CD14-positive monocyte (primary cell): ENCODE data around the gene DGKB. TPM values are rescaled to one million over a fixed set of nuclear protein-coding genes. Genes with fewer than 3 reads are reported as not detected.

Experiments
- DNase-seq, 3 donors: peaks; one replicate each; pipeline ENCODE4 v3.0.0-alpha.2; 2011 to 2022
- H2AFZ ChIP-seq: 2 replicates; pipeline ENCODE4 v1.6.0; 2012; ENCODE audit warnings: mild to moderate bottlenecking, low read depth, low read length, inconsistent platforms; ENCODE audit not compliant: insufficient read depth, poor library complexity, severe bottlenecking
- H3K27ac ChIP-seq, 2 donors: 1 replicate in 1 of 2; 2 replicates in 1 of 2; pipeline ENCODE4 v1.5.1; 2012 to 2013; ENCODE audit warnings: low read length in 2 of 2, control low read depth in 1 of 2, inconsistent platforms in 1 of 2, low read depth in 1 of 2, mild to moderate bottlenecking in 1 of 2
- H3K27me3 ChIP-seq, 2 donors: one replicate each; pipeline versions ENCODE4 v1.6.0 to v1.6.1; 2011 to 2013; ENCODE audit warnings: low read length in 2 of 2; ENCODE audit not compliant: control insufficient read depth in 2 of 2, insufficient read depth in 2 of 2
- H3K36me3 ChIP-seq, 2 donors: replicated peaks in 1 of 2; 1 replicate in 1 of 2; 2 replicates in 1 of 2; pipeline versions ENCODE4 v1.5.1 to v1.6.1; 2012 to 2013; ENCODE audit warnings: low read length in 2 of 2, control low read depth in 1 of 2, inconsistent platforms in 1 of 2, mild to moderate bottlenecking in 1 of 2; ENCODE audit not compliant: insufficient read depth in 2 of 2, control insufficient read depth in 1 of 2
- H3K4me1 ChIP-seq, 2 donors: 1 replicate in 1 of 2; 2 replicates in 1 of 2; pipeline versions ENCODE4 v1.5.1 to v1.6.1; 2012 to 2013; ENCODE audit warnings: low read length in 2 of 2, control low read depth in 1 of 2, inconsistent platforms in 1 of 2, mild to moderate bottlenecking in 1 of 2, moderate library complexity in 1 of 2; ENCODE audit not compliant: insufficient read depth in 2 of 2, control insufficient read depth in 1 of 2
- H3K4me2 ChIP-seq: replicated peaks from 2 replicates; pipeline ENCODE3; 2012; ENCODE audit warnings: low read length, moderate library complexity, mild to moderate bottlenecking; ENCODE audit not compliant: poor library complexity, severe bottlenecking; ENCODE audit errors: extremely low read depth
- H3K4me3 ChIP-seq, 3 experiments: fragments of 200-600 bp in 1 of 3; sonication (generic) in 1 of 3; replicated peaks in 1 of 3; 1 replicate in 2 of 3; 2 replicates in 1 of 3; pipeline ENCODE4 v1.5.1; 2011 to 2013; ENCODE audit warnings: low read length in 3 of 3, mild to moderate bottlenecking in 3 of 3, control low read depth in 2 of 3, low read depth in 2 of 3, inconsistent platforms in 1 of 3, moderate library complexity in 1 of 3
- H3K79me2 ChIP-seq: 2 replicates; pipeline ENCODE4 v1.6.0; 2012; ENCODE audit warnings: mild to moderate bottlenecking, control low read depth, inconsistent platforms, low read length, moderate library complexity; ENCODE audit not compliant: insufficient read depth
- H3K9ac ChIP-seq: 2 replicates; pipeline ENCODE4 v1.6.0; 2017; ENCODE audit warnings: low read length, mild to moderate bottlenecking; ENCODE audit not compliant: insufficient read depth, poor library complexity, severe bottlenecking
- H3K9me3 ChIP-seq, 2 donors: replicated peaks in 1 of 2; 1 replicate in 1 of 2; 2 replicates in 1 of 2; pipeline versions ENCODE4 v1.5.1 to v1.6.1; 2012 to 2013; ENCODE audit warnings: low read length in 2 of 2, control low read depth in 1 of 2; ENCODE audit not compliant: control insufficient read depth in 1 of 2, insufficient read depth in 1 of 2
- H4K20me1 ChIP-seq: 2 replicates; pipeline ENCODE4 v1.6.0; 2012; ENCODE audit warnings: mild to moderate bottlenecking, low read length, control low read depth, moderate library complexity; ENCODE audit not compliant: insufficient read depth
- H3K27ac Mint-ChIP-seq, 7 donors: one replicate each; pipeline ENCODE4 v1.8.0; 2020; ENCODE audit warnings: mild to moderate bottlenecking in 7 of 7, mixed read lengths in 7 of 7, moderate library complexity in 6 of 7, inconsistent platforms in 2 of 7
- H3K27me3 Mint-ChIP-seq, 3 donors: one replicate each; pipeline ENCODE4 v1.8.0; 2021 to 2022; ENCODE audit warnings: low read depth in 3 of 3, mild to moderate bottlenecking in 3 of 3, mixed read lengths in 3 of 3, moderate library complexity in 3 of 3, inconsistent platforms in 1 of 3
- H3K36me3 Mint-ChIP-seq, 2 donors: one replicate each; pipeline ENCODE4 v1.8.0; 2020; ENCODE audit warnings: mixed read lengths in 2 of 2, inconsistent platforms in 1 of 2, mild to moderate bottlenecking in 1 of 2
- H3K4me1 Mint-ChIP-seq: one replicate; pipeline ENCODE4 v1.8.0; 2020; ENCODE audit warnings: mild to moderate bottlenecking, mixed read lengths
- H3K4me3 Mint-ChIP-seq, 2 donors: one replicate each; pipeline ENCODE4 v1.8.0; 2020; ENCODE audit warnings: mild to moderate bottlenecking in 2 of 2, mixed read lengths in 2 of 2, moderate library complexity in 1 of 2
- H3K9me3 Mint-ChIP-seq, 7 donors: one replicate each; pipeline ENCODE4 v1.8.0; 2020 to 2022; ENCODE audit warnings: mixed read lengths in 7 of 7, mild to moderate bottlenecking in 6 of 7, moderate library complexity in 6 of 7, inconsistent platforms in 2 of 7
- WGBS: methylation state at CpG from one replicate; pipeline ENCODE4 v1.1.5; 2013; ENCODE audit warnings: missing lambda C conversion rate; ENCODE audit not compliant: insufficient coverage; 5-methylcytosine and 5-hydroxymethylcytosine counted together
- intact Hi-C, 2 donors: fragments of 100-400 bp; cut with micrococcal nuclease; formaldehyde crosslinking; loops; one replicate each; pipeline versions ENCODE4 v1.15.0 to v1.15.1; 2023
- polyA plus RNA-seq, 3 donors: library from polyadenylated mRNA; depleted of rRNA in 1 of 3; unstranded in 2 of 3; stranded (reverse) in 1 of 3; fragments of 300-500 nt in 2 of 3; fragments of >200 nt in 1 of 3; fragmentation: Illumina TruSeq in 2 of 3; gene quantifications; 1 replicate in 2 of 3; 2 replicates in 1 of 3; pipeline ENCODE4 v1.2.3, GENCODE V29; 2012 to 2021
- TF ChIP-seq, protein P1 (sequence below): fragments of 200-600 bp; IDR thresholded peaks from one replicate; pipeline ENCODE4 v1.8.0; 2022; ENCODE audit warnings: antibody characterized with exemption, mild to moderate bottlenecking

The DGKB gene
- polyA plus RNA-seq, 3 donors, result not detected

DNA sequence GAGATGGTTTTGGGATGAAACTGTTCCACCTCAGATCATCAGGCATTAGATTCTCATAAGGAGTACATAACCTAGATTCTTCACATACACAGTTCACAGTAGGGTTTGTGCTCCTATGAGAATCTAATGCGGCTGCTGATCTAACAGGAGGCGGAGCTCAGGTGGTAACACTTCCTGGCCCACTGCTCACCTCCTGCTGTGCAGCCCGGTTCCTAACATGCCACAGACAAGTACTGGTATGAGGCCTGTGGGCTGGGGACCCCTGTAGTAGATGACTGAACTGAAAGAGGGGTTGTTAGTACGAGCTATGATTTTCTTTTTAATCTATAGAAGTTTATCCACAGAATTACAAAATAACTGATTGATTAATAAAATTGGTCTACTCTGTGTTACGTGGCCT, 48.1 kb downstream of the DGKB start:
- Histone ChIP-seq H3K27ac (no peak overlapping the region), H3K4me1 (no peaks in the 10 kb centered on the region), H2AFZ (no peak overlapping the region), H4K20me1 (no peaks in the 10 kb centered on the region), H3K4me3 (no peak overlapping the region), H3K79me2 (no peaks in the 10 kb centered on the region), H3K9ac (no peak overlapping the region), H3K36me3 (no peaks in the 10 kb centered on the region), H3K27me3 (no peaks in the 10 kb centered on the region), H3K9me3 (peaks cover 3 to 5% of the 10 kb centered on the region in 2 donors), H3K4me2 (no peak overlapping the region)
- Mint-ChIP-seq H3K4me1 (no peaks in the 10 kb centered on the region), H3K27me3 (no peaks in the 10 kb centered on the region), H3K9me3 (peaks cover 0 to 6% (median 3%) of the 10 kb centered on the region in 7 donors), H3K27ac (no peak overlapping the region), H3K4me3 (no peak overlapping the region), H3K36me3 (no peaks in the 10 kb centered on the region)
- DNase-seq, result no peak
- TF ChIP-seq, protein P1, sequence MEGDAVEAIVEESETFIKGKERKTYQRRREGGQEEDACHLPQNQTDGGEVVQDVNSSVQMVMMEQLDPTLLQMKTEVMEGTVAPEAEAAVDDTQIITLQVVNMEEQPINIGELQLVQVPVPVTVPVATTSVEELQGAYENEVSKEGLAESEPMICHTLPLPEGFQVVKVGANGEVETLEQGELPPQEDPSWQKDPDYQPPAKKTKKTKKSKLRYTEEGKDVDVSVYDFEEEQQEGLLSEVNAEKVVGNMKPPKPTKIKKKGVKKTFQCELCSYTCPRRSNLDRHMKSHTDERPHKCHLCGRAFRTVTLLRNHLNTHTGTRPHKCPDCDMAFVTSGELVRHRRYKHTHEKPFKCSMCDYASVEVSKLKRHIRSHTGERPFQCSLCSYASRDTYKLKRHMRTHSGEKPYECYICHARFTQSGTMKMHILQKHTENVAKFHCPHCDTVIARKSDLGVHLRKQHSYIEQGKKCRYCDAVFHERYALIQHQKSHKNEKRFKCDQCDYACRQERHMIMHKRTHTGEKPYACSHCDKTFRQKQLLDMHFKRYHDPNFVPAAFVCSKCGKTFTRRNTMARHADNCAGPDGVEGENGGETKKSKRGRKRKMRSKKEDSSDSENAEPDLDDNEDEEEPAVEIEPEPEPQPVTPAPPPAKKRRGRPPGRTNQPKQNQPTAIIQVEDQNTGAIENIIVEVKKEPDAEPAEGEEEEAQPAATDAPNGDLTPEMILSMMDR, result no peak
- WGBS, result 100% methylated on average over 2 of the region's 5 CpGs
- intact Hi-C loops, result no loop called here

DNA sequence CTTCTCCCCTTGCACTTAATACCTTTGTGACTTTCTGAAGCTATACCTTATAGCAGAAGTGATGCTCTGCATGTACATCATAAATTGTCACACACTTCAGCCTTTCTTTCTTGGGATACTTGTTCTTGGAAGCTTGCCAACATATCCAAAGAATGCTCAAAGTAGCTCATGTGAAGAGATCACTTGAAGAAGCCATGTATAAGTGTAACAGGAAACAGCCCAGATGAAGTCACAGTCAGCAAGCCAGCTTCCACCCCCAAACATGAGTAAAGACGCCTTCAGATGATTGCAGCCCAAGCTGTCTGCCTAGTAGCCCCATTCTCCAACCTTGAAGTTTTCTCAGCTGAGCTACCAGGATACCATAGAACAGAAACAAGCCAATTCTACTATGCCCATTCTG, 50.9 kb downstream of the DGKB start:
- H3K4me1 Mint-ChIP-seq, result no peaks in the 10 kb centered on the region

More for the DNA sequence above, 50.9 kb downstream of the DGKB start:
- TF ChIP-seq, protein P1, result no peak
- H3K9ac ChIP-seq, result no peak overlapping the region
- no peaks in the 10 kb centered on the region for H3K4me1 ChIP-seq
- no peaks in the 10 kb centered on the region for H3K27me3 ChIP-seq
- H2AFZ ChIP-seq, result no peak overlapping the region
- H3K36me3 ChIP-seq, result no peaks in the 10 kb centered on the region
- H4K20me1 ChIP-seq, result no peaks in the 10 kb centered on the region
- peaks cover 0 to 2% (median 0%) of the 10 kb centered on the region in 3 donors for H3K27me3 Mint-ChIP-seq
- H3K9me3 Mint-ChIP-seq, result peaks cover 0 to 9% (median 3%) of the 10 kb centered on the region in 7 donors
- H3K79me2 ChIP-seq, result no peaks in the 10 kb centered on the region
- no peak for DNase-seq
- intact Hi-C loops, result no loop called here
- H3K36me3 Mint-ChIP-seq, result no peaks in the 10 kb centered on the region
- peaks cover 3 to 5% of the 10 kb centered on the region in 2 donors for H3K9me3 ChIP-seq
- no peak overlapping the region for H3K4me3 ChIP-seq
- no peak overlapping the region for H3K4me3 Mint-ChIP-seq
- WGBS, result 86% methylated on average over 1 of the region's 1 CpG
- no peak overlapping the region for H3K27ac Mint-ChIP-seq
- no peak overlapping the region for H3K27ac ChIP-seq
- no peak overlapping the region for H3K4me2 ChIP-seq
